Brain microvascular endothelial cell (primary cell): ENCODE data around the gene RPL10.
"Not testable (repeated sequence)": the region's sequence is repeated elsewhere in the genome, so short reads cannot be mapped to it uniquely, and the experiment has no call there.

Experiments
- DNase-seq: peaks from one replicate; pipeline ENCODE4 v3.0.0-alpha.2; 2020
- H3K27ac ChIP-seq: fragments of 250-450 bp; sonication (Bioruptor Pico); 2 replicates; pipeline ENCODE4 v1.5.1; 2020; ENCODE audit warnings: mild to moderate bottlenecking, moderate library complexity
- H3K27me3 ChIP-seq: fragments of 250-450 bp; sonication (Bioruptor Pico); replicated peaks from 2 replicates; pipeline ENCODE4 v1.5.1; 2020; ENCODE audit warnings: mild to moderate bottlenecking
- H3K36me3 ChIP-seq: fragments of 250-450 bp; sonication (Bioruptor Pico); replicated peaks from 2 replicates; pipeline ENCODE4 v1.5.1; 2020; ENCODE audit warnings: mild to moderate bottlenecking
- H3K4me3 ChIP-seq: 2 replicates; pipeline ENCODE4 v1.5.1; 2011; ENCODE audit warnings: low read depth, mild to moderate bottlenecking, control low read depth, low read length, moderate library complexity
- CTCF ChIP-seq: IDR thresholded peaks from 2 replicates; pipeline ENCODE4 v1.5.1; 2011; ENCODE audit warnings: low read depth, mild to moderate bottlenecking, moderate library complexity, low read length, control low read depth, inconsistent platforms; ENCODE audit errors: missing control alignments
- in situ Hi-C: cut with HindIII; loops from 2 replicates; pipeline ENCODE4 v1.10.0; 2017; ENCODE audit warnings: low sequenced_read_pairs, low pct_ligation_motif_present

Gene RPL10

GRCh38 chrX:154383359-154384283 lies 14.6 kb upstream of the RPL10 start:
- Histone ChIP-seq H3K36me3 (no peaks in the 10 kb centered on the region), H3K27me3 (no peaks in the 10 kb centered on the region), H3K4me3 (no peak overlapping the region), H3K27ac (no peak overlapping the region)
- no peak for DNase-seq
- in situ Hi-C loops = no loop called here
- no peak for TF ChIP-seq CTCF

- H3K27ac ChIP-seq = no peak overlapping the region
- H3K27me3 ChIP-seq = no peaks in the 10 kb centered on the region
- DNase-seq = no peak
- H3K4me3 ChIP-seq = no peak overlapping the region
- peak; percentile 61 for TF ChIP-seq CTCF
- H3K36me3 ChIP-seq = no peaks in the 10 kb centered on the region
- in situ Hi-C loops = no loop called here
These were observed 13.8 kb upstream of the RPL10 start for GRCh38 chrX:154384284-154384892.

GRCh38 chrX:154388094-154388493 lies 10.1 kb upstream of the RPL10 start:
- H3K4me3 ChIP-seq, H3K27ac ChIP-seq, H3K36me3 ChIP-seq, in situ Hi-C loops, DNase-seq, H3K27me3 ChIP-seq: not testable (repeated sequence)

GRCh38 chrX:154388649-154389048 lies 9.5 kb upstream of the RPL10 start:
- in situ Hi-C loops, H3K4me3 ChIP-seq, DNase-seq, H3K27ac ChIP-seq, H3K36me3 ChIP-seq, H3K27me3 ChIP-seq: not testable (repeated sequence)

GRCh38 chrX:154389812-154390747 lies 8.1 kb upstream of the RPL10 start:
- H3K36me3 ChIP-seq, in situ Hi-C loops, DNase-seq, H3K27ac ChIP-seq, H3K27me3 ChIP-seq: not testable (repeated sequence)
- H3K4me3 ChIP-seq = peak overlapping the region; percentile 27

GRCh38 chrX:154396363-154396762 lies 1.8 kb upstream of the RPL10 start:
- DNase-seq, H3K27me3 ChIP-seq, in situ Hi-C loops, H3K27ac ChIP-seq, H3K4me3 ChIP-seq: not testable (repeated sequence)
- peaks cover 30% of the 10 kb centered on the region for H3K36me3 ChIP-seq

GRCh38 chrX:154396973-154397887 lies 947 bp upstream of the RPL10 start:
- Histone ChIP-seq H3K27ac (peak overlapping the region; percentile 99), H3K27me3 (no peaks in the 10 kb centered on the region), H3K36me3 (peaks cover 31% of the 10 kb centered on the region), H3K4me3 (peak overlapping the region; percentile 57)
- TF ChIP-seq CTCF = no peak
- no peak for DNase-seq
- in situ Hi-C loops = no loop called here
